ENCODE measurements around the gene TBX5. TPM values are rescaled to one million over a fixed set of nuclear protein-coding genes. Genes with fewer than 3 reads are reported as not detected.
A peak's percentile ranks its signal among the peaks of the same experiment; 100 is the strongest.

The TBX5 gene
- total RNA-seq, 1 donor from 2014 or later = not detected

DNA sequence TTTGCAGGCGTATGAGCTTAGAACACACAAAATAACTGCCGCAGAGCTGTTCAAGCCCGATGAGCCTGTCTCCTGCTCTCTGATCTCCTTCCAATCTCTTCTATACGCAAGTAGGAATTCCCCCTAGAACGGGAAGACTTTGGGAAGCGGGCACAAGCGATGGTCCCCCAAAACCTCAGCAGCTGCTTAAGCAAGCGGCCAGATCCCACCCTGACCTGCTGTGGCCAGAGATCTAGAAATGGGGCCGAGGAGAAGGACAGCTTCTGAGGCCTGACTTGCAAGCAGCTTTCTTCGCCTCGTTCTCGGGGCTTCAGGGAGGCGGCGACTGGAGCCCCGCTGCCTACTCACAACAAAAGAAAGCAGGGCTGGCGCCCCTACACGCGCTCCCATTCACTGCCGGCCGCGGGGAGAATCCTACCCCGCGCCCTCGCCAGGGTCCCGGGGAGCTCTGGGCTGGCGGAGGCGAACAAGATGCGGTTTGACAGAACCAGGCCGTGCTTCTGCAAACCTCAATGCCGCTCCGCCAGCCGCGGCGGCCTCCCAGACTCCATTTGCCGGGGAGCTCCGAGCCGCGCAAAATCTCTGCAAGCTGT is 922 bp downstream of the TBX5 start:
- DNase-seq = no peak

DNA sequence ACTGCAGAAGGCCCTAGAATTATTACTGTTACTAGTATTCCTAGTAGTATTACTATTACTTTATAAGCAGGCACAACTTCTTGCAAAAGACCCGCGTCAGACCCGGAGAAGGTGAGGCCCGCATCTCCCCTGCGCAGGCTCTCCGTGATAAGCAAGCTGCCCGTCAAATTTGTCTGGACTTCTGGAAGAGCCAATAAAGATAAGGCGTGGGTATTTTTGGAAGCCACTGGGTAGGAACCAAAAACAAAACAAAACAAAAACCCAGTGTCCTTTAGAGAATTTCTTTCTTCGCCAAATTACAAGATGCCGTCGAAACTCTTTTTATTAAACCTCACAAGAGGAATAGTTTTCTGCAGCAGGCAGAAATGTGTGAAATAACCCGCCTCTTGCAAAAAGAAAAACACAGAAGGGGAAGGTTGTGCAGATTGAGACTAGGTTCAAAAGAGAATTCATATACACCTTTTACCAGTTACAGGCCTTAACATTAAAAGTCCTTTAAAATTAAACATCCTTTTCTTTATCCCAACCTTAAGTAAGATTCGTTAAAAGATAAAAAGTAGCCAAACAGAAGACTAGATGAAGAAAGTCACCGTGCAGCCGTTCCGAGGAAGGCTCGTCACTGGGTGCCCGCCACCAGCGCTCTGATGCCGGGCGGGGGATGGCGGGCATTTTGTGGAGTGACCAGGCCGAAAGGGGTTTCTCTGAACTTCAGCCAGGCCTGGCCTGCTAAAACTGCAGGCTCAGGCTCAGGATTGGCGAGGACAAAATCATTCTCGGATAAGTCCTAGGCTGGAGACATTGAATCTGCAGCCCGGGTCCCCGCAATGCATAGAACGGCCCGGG is 1.6 kb downstream of the TBX5 start:
- DNase-seq = no peak

DNA sequence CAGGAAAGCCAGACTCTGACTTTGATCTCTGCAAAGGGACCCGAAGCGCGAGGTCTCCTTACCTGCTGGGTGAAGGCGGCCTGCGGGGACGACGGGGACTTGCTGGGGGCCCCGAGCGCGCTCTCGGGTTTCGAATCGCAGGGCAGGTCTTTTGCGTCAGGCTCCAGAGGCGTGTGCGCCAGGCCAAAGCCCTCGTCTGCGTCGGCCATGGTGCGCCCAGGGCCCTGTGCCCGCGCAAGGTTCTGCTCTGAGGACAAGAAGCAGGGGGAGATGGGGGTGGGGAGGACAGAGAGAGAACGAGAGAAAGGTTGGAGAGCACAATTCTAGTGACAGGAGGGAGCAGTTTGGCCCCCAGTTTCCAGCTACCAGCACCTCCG is 2.3 kb downstream of the TBX5 start:
- DNase-seq = no peak

DNA sequence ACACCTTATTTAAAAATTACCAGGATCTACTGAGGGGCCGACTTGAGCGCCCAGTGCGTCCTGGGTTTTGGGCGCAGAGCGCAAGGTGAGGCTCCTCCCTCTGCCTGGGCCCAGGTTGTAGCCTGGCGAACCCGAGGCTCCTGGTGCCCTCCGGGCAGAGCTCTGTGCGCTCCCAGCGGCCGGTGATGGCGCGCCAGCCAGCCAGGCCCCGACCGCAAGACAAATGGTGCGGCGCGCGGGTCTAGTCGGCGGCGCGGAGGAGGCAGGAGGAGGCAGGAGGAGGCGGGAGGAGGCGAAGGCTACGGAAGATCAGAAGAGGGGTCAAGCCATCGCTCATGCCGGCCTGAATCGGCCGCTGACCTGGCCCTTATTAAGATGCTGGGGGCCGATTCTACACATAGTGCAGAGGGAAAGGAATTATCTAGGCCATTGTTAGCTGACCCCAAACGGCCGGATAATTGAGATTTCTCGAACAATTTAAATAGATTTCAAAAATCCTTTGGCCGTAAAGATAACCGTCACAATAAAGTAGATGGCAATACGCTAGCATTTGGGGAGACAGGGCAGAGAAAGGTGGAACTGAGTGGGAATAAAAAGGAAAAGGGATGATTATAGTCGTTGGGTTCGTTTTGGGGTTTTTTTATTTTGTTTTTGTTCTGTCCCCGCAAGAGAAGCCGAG is 2.8 kb downstream of the TBX5 start:
- DNase-seq = peak; percentile 12

DNA sequence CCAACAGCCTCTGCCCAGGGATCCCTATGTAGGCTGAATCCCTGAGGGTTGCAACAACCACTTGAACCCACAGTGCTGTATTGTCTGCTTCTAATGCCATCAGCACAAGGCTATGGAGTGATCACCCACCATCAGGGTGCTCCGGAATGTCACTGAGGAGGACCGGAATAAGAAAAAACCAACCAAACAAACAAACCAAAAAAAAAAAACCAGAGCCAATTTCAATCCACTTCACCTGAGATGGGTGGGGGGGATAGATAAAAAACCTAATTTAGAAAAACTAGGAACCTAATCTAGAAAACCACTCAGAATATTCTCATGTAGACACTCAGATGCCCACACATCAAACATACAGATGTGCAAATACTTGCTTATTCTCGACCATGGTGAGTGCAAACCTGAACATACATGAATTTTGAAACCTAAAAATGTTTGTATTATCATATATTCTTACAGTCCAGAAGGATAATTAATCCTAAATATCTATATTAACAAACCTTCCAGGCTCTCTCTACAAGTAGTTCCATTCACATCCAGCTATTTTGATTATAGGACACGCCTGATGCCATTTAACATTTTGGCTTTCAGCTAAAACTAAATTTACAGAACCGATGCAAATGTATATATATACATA is 3.7 kb downstream of the TBX5 start:
- no peak for DNase-seq

DNA sequence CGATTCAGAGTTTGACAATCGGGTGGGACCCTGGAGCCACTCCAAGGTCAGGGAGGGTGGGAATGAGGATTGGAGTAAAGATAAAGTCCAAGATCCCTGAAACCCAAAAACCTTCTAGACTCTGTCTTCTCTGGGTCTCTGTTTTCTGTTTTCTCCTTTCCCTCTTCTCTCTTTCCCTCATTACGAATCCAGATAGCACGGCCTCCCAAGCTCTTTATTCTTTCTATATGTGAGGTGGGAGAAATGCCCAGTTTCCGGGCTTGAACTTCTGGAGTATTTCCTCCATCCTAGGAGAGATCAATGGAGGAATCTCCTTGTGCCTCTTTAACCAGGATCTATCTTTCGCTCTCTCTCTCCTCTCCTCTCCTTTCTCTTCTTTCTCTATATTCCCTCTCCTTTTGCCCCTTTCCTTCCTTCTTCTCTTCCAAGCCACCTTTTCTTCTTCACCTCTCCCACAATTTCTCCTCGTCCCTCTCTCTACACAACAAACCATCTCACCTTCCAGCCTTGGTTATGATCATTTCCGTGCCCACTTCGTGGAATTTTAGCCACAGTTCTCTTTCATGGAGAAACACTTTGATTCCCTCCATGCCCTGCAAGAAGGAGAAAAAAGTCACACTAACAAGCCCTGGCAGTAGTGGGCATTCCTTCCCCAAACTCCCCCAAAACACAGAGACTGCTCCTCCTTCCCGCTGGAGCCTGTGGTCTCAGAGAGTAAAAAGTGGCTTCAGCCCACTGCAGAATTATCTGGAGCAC is 4.4 kb downstream of the TBX5 start:
- DNase-seq = no peak

DNA sequence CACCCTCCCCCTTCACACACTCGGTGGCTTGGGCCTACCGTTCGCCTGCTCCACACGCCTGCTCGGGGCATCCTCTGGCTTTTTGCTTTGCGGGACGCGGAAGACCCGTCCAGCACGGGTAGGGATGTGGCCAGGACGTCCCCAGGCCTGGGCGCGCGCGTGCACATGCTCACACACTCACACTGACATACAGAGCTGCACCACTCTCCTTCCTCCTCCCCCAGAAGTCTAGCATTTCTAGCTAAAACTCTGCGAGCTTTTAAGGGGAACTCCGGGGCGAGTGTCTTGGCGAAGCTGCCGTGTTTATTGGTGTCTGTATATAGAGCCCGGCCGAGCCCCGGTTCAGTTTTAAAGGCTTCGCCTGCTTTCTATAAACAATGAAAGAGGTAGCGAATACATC is 5.0 kb downstream of the TBX5 start:
- DNase-seq = no peak

DNA sequence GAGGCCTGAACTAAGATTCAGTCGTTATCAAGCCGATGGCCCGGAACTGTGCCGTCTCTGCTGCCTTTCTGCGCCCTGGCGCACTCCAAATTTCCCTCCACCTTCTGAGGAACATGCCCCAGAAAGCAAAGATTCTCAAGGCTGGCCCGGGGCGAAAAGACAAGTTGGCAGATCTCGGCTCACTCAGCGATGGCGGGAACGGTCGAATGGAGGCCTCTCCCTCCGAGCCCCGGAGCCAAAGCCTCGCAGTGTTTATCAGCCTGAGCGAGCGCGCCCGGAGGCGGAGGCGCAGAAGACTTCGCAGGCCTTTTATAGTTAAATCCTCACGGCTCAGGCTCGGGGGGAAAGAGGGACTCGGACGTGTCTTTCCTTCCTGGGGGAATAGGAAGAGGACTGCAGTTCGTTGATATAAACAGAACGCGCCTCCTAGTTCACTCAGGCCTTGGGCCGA is 5.6 kb downstream of the TBX5 start:
- no peak for DNase-seq

DNA sequence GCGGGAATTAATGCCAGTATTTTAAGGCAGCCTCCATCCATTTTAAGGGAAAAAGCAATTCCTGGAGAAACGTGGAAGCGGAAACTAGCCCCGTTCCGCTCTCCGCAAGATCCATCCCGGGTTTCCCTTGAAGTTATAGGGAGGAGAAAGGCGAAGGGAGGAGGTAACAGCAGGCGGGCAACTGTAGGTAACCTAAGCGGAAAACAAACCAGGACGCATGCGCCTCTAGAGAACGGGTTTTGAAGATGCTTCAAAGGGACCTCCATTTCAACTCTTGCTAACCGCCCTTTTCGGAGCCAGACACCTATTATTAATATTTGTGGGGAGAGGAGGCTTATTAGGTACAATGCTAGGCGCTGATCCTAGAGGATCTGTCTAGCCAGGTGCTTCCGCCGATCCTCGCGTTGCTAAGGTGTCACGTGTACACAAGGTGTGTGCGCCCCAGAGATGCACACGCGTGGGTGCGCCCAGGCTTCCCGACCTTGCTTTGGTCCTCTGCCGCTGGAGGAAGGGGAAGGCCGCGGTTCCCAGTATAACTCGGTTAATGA is 6.2 kb downstream of the TBX5 start:
- no peak for DNase-seq

DNA sequence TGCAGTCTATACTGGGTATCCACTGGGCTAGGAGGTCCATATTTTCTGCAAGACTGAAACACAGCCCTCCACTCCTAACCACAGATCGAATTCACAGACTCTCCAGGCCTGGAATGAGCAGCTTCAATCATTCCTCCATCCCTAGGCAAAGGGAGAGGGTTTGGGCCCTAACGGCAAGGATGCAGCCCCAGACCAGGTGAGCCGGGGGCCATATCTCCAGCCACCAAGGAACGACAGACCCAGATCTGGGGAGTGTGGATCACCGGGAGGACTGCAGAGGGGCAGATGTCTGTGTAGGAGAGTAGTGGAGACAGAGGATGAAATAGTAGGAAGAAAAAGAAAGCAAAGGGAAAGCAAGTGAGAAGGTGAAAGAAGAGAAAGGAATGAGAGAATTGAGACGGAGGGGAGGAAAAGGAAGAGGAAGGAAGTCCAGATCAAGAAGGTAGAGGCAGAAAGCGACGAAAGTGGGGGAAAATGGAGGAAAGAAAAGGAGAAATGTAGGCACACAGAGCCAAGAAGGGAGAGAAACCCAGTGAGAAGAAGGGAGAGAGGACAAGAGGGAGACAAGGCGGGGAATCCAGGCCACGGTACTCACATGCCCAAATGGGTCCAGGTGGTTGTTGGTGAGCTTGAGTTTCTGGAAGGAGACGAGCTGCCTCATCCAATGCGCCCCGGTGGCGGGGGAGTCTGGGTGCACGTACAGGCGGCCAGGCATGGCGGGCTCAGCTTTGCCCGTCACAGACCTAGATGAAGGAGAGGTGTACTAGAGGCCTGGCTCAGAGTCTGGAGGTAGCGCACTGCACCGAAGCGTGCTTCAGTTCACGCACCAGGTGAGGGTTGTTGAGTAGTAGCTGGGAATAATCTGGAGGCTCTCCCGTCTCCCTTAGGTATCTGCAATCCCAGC is 7.7 kb downstream of the TBX5 start:
- DNase-seq = no peak

DNA sequence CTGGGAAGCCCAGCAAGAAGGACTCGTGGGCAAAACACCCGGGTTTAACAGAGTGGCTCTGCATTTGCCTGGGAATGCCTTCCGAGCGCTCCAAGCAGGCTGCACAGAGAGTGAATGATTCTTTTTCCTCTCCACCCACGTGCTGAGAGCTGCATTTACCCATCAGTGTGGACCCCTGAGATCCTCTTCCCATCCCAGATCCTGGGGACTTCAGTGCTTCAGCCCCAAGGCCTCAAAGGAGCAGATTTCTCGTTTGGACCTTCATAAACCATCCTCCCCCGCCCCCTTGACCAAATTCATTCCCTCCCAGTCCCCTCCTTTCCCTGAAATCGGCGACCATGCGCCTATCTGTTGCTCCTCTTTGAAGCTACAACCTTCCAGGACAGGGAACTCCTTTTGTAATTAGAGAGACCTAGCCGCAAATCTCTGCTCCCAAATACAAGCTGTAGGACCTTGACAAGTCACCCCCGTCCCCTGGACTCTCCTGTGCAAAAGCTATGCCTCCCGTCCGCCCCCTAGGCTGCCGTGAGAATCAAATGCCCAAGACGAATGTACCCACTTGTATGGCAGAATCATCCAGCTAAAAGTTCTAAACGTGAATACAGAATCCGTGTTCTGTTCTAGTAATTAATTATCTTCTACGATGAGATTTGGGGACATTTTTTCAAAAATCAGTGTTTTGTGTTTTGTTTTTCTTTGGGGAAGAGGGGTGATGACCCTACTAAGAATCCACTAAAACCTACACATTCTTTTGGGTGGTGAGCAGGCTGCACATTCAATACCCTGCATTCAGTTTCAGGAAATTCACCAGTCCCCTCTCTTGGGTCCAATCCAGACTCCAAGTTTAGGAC is 8.8 kb downstream of the TBX5 start:
- DNase-seq = no peak

DNA sequence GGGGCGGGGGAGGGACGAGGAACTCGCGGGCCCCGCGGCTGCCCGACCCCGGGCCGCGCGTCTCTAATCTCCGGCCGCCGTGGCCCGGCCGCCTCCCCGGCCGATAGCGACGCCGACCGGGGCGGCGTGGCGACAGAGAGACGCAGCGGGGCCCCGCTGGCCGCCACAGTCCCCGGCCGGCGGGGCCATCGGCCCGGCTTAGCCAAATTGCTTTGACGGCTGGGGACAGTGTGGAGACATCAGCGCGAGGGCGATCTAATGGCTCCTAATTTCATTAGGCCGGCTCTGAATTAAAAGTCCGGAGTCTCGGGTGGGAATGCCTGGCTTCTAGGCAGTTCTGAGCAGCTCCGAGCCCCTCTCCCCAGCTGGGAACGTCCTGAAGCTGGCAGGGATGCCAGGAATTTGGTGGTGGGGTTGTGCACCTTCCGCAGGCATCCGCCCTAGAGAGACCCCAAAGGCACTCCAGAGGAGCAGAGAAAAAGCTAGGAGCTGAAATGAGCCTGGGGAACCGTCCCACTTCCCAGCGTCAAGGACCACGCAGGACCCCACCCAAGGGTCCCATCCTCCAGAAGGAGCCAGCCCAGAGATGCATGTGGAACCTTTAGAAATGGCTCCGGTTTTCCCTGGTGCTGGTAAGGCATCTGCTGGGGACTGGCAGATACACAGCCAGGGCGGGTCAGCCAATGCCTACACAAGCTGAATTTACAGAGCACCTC is 9.6 kb downstream of the TBX5 start:
- no peak for DNase-seq

DNA sequence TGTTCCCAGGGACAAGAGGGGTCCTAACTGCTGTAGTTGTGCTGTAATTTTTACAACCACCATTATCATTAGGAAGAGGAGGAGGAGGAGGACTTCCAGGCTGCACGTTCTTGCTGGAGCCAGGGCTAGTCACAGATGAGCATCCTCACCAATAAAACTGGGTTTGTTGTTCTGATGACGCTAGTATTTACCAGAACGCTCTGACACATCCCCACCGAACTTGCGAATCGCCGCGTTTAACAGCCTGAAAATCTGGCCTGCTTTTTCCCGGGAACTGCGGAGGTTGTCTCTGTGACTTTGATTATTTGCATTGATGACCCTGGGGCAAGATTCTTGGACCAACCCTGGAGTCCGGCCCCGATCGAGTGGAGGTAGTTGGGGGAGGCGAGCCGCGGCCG is 10.2 kb downstream of the TBX5 start:
- no peak for DNase-seq

DNA sequence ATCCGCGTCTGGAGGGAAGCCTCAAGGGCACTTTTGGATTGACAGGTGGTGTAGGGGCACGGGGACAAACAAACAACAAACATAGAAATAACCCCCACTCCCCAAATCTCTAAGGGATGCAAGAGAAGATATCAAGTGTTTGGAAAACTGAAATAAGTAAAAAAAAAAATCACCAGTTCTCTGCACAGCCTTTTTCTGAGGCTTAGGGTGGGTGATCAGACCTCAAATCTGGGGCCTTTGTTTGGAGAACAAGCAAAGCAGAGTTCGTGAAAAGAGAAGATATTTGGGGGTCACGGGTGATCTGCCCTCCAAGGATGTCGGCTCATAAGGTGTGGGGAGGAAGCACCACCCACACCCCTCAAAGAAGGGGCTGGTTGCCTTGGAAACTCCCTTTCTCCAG is 10.7 kb downstream of the TBX5 start:
- DNase-seq = no peak

DNA sequence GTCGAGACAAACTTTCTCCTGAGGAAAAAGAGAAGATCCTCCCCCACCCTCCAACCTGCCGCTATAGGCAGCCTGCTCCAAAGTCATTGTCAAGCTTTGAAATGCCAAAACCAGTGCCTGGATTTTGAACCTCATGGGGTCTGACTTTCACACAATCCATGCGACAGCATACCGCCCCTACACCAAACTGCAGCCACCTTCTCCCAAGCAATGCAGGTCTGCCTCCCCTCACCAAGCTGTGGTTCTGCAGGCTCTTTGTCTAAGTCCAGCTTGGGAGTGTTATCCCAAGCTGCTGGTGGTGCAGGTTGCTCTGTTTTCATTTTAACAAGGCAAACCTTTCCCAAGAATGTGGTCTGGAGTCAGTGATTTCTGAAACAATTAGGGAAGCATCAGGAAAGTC is 12.4 kb downstream of the TBX5 start:
- no peak for DNase-seq

DNA sequence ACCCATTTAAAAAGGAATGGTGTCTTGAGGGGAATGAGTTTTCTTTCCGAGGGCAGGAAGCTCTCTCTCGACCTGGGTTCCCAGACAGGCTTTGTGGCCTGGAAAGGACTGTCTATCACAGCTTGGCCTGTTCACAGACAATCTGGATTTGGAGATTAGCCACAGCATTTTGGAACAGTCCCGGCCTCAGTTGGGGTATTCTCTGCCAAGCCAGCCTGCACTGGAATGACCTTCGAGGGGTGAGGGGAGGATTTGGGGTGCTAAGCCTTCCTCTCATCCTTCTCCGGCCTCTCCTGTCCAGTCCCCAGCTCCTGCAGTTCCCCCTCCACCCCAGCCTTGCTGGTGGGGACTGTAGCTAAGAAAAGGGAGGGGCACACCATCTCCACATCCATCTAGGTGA is 13.0 kb downstream of the TBX5 start:
- DNase-seq = no peak

DNA sequence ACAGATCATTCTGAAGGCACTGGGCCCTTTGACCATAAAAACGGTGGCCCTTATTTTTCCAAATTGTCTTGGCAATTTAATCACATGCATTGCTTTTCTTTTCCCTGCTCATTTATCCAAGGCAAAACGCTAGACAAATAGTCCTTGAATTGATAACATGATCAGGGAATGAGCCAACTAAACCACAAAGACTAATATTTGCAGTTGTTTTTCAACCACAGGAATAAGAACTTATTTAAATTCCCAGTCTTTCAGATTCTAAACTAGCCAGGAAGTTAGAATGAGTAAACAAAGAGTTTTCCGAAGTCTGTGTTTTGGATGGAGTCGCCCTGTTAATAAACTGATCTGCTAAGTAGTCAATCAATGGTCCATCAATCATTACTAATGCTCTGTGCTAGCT is 14.9 kb downstream of the TBX5 start:
- no peak for DNase-seq

DNA sequence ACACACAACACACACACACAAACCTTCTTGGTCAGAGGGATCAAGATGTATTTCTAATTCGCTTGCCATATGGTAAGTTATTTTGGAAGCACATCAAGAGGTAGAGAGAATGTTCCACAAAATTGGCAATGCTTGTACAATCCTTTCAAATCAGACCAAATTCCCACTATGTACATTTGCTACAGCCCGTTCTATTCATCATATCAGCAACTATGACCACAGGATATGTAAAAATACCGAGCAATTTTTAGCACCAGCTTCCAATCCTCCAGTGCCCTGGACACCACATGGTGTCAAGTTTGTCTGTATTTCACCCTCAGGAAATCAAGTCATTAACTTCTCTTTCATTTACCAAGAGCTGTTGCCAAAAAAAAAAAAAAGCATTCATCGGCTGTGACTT is 21.2 kb downstream of the TBX5 start:
- DNase-seq = no peak

DNA sequence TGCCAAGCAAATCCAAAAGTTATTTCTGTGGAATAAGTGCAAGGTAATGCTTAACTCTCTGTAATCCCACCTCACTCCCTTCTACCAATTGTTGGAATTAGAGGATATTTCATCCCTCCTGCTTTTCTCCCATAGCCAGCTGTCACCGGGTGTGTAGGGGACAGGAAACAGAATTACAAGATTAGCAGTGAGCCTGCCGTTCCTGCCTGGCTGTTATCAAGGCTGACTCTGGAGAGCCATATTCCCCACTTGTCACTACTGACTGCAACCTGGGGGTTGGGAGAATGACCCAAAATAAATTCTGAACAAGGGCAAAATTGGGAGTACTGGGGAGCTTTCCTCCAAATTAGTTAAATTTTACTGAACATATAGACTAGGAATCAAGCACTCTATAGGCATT is 24.8 kb downstream of the TBX5 start:
- no peak for DNase-seq

DNA sequence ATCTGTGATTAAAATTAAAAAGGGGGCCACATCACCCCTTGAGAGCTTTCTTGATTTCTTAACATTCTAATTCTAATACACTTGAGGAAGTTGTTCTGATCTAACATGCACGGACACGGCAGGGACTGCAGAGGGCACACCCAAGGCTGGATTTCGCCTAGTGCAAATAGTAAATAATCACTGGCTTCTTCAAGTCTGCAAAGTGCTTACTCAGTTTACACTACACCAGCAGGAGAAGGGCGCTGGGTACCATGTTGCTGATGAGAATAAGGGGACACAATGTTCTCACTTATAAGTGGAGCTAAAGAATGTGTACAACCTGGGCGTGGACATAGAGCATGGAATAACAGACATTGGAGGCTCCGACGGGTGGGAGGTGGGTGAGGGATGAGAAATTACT is 34.2 kb downstream of the TBX5 start:
- DNase-seq = no peak
